Fibroblast of gingiva (primary cell): ENCODE results near the gene DPYSL5.

Experiments used
- DNase-seq: peaks from one replicate; pipeline ENCODE4 v3.0.0-alpha.2; 2011; ENCODE audit warnings: low read depth

Gene DPYSL5

GRCh38 chr2:26932974-26933373, 85.0 kb downstream of the DPYSL5 start:
- DNase-seq: no peak

GRCh38 chr2:26933431-26934334, 85.8 kb downstream of the DPYSL5 start:
- no peak for DNase-seq

DNA sequence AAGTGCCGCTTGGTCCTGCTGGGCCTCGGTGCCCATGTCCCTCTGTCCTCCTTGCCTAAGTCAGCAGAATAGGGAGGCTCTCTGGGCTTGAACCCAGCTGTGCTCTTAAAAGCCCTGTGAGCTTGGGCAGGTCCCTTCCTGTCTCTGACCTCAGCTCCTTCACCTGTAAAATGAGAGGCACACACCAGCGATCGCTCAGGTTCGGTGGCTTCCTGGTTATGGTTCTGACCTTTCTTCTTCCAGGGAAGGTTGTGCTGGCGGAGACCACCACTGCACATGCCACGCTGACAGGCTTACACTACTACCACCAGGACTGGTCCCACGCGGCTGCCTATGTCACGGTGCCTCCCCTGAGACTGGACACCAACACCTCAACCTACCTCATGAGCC, 86.4 kb downstream of the DPYSL5 start:
- DNase-seq: no peak

GRCh38 chr2:26934985-26935384, 87.1 kb downstream of the DPYSL5 start:
- DNase-seq: no peak

DNA sequence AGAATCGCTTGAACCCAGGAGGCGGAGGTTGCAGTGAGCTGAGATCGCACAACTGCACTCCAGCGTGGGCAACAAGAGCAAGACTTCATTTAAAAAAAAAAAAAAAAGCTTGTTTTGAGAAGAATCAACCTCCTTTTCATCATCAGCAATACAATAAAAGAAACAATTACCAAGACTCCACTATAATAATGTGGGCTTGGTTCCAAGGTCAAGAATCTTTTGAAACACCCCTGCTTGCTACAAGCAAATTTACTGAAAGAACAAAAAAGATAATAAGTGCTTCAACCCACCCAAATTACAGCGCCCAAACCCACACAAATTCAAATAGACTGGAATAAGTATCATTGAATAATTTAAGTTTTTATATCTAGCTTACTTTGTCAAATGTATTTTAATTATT, 88.9 kb downstream of the DPYSL5 start:
- no peak for DNase-seq

- DNase-seq: no peak
Measured at GRCh38 chr2:26938399-26939118, 90.6 kb downstream of the DPYSL5 start.

GRCh38 chr2:26940001-26940400, 92.1 kb downstream of the DPYSL5 start:
- DNase-seq: no peak

- no peak for DNase-seq
Measured at GRCh38 chr2:26941486-26941885, 93.6 kb downstream of the DPYSL5 start.

GRCh38 chr2:26942543-26943295, 94.8 kb downstream of the DPYSL5 start:
- peak; percentile 24 for DNase-seq

GRCh38 chr2:26945991-26946750, 98.2 kb downstream of the DPYSL5 start:
- no peak for DNase-seq

DNA sequence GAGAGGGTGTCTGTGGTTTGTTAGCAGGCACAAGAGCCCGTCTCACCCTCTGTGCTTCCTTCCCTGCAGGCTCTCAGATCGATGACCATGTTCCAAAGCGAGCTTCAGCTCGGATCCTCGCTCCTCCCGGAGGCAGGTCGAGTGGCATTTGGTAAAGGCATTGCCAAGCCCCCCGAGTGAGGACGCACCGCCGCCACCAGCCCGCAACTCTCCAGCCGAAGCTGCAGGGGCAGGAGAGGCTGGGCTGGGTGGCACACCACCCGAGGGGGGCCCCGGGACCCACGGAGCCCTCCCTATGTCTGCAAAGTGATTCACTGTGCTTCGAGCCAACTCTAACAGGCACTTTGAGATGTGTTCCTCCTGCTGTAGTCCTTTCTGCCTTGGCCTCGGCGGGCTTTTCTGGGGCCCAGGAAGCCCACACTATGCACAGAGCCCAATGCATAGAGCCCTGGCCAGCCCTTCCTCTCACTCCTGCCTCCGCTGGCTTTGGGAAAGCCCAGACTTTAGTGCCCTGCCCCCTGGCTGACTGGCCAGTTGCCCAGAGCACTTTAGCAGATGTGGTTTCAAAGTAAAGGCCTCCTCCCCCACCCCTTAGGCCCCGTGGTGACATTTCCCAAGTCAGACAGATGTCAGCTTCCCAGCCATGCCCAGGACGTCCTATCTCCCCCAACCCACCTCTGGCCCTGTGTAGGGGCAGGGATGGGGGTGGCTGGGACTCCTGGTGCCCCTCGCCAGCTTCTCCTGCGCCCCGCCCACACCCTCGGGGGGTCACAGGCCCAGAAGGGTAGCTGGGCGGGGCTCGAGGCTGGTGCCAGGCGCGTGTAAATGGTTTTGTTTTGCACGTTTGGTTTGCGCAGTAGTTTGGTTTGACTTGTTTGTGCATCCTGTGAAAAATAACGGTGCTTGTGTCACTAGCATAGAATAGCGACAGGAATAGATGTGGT, 99.2 kb downstream of the DPYSL5 start:
- DNase-seq: peak; percentile 21

- DNase-seq: no peak
Measured at GRCh38 chr2:26948800-26949199, 100.9 kb downstream of the DPYSL5 start.

- no peak for DNase-seq
Measured at GRCh38 chr2:26950246-26950645, 102.3 kb downstream of the DPYSL5 start.

GRCh38 chr2:26951236-26951635, 103.3 kb downstream of the DPYSL5 start:
- DNase-seq: no peak

DNA sequence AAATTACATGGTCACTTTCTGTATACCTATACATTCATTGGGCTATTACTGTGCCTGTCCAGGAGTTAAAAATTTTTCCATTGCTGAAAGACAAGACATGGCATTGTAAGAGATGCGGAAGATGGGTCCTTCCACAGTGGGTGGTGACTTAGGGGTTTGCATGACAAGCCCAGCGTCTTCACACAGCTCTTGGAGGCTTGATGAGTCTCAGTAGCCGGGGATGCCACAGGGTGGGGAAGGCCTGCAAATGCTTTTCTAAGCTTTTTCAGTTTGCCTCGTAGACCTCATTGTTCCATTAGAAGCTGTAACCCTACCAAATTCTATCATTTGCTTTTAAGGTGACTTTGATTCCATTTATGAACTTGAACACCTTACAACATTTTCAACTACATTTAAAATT, 104.4 kb downstream of the DPYSL5 start:
- DNase-seq: no peak

DNA sequence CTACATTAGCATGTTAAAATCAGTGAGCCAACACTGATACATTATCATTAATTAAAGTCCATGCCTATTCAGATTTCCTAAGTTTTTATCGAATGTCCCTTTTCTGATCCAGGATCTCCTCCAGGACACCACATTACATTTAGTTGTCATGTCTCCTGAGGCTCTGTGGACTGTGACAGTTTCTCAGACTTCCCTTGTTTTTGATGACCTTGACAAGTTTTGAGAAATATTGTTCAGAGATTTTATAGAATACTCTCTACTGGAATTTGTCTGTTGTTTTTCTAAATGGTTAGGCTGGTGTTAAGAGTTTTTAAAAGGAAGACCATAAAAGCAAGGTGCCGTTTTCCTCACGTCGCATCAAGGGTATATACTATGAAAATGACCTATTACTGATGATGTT, 106.2 kb downstream of the DPYSL5 start:
- DNase-seq: no peak

GRCh38 chr2:26957041-26957440, 109.1 kb downstream of the DPYSL5 start:
- no peak for DNase-seq

DNA sequence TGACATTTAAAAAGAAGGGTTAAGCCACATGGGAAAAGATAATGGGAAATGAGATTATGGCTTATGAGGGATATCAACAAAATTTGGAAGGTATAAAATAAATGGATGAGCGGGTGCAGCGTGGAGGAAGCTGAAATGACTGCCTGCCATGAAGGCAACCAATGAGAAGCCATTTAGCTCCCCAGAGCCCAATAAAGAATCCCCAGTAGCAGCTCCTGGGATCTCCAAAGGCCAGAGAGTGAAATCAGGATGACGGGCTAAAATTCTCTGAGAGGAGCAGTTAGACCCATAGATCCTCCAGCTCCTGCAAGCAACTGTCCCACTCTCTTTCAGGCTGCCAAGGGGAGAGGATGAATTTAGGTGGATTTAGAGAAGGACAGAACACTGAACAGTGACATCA, 109.6 kb downstream of the DPYSL5 start:
- no peak for DNase-seq

DNA sequence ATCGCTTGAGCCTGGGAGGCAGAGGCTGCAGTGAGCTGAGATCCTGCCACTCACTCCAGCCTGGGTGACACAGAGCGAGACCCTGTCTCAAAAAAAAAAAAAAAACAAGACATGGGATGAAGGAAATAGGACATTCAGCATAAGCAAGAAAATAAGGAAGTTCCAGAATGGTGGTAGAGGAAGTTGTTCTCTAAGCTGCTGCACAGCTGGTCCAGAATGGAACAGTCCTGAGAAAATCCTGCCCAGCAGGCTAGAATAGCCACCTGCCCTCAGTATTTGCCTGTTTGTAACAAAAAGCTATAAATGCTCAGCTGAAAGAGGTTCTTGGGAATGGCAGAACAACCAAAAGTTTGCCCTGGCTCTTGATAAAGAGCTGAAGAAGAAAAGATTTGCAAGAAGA, 111.4 kb downstream of the DPYSL5 start:
- no peak for DNase-seq

GRCh38 chr2:26964446-26965130, 116.7 kb downstream of the DPYSL5 start:
- DNase-seq: no peak
